Measurements from ENCODE around the gene PRKD1. TPM values are rescaled to one million over a fixed set of nuclear protein-coding genes. Genes with fewer than 3 reads are reported as not detected.

The PRKD1 gene
- total RNA-seq, 6 experiments from 2014 or later = 0.74 to 6.2 (median 2.2) TPM

DNA sequence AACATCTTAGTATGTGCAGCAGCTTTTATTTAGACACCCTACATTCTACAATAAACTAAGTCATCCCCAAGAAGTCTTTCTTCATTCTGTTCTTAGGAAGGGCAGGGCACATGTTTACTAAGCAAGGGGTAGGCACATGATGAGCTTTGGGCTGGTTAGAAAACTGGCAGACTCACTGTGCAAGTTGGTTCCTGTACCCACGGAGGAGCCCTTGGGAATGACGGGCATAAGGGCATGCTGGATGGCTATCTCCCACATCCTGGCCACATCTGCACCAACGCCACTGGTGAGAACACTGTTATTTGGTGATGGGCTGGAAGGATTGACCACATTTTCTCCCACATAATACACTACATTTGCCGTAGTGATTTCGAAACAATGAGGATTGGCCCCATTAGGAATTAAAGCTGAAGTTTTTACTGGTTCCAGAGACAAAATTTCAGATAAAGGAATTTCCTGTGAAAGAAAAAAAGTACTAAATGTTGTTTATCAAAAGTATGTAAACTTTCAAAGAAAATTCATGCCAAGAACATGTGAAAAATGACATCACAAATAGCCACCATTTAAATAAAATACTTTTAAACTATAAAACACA, 297.0 kb downstream of the PRKD1 start:
- H3K27me3 ChIP-seq = no peaks in the 10 kb centered on the region
- H3K4me1 ChIP-seq = no peaks in the 10 kb centered on the region
- no peak for DNase-seq
- no peaks in the 10 kb centered on the region for H3K36me3 ChIP-seq
- TF ChIP-seq POLR2A (IDR thresholded peaks at IDR 0.05) = no peak
- H3K9me3 ChIP-seq = no peaks in the 10 kb centered on the region
- no peak overlapping the region for H3K4me3 ChIP-seq
- no peak overlapping the region for H3K27ac ChIP-seq
- ATAC-seq = no peak
- 65% methylated on average over 5 of the region's 5 CpGs for WGBS (ENCODE audit: insufficient coverage, low coverage, low lambda C conversion rate, missing lambda C conversion rate)
- intact Hi-C loops (cut with DNase I) = no loop called here

DNA sequence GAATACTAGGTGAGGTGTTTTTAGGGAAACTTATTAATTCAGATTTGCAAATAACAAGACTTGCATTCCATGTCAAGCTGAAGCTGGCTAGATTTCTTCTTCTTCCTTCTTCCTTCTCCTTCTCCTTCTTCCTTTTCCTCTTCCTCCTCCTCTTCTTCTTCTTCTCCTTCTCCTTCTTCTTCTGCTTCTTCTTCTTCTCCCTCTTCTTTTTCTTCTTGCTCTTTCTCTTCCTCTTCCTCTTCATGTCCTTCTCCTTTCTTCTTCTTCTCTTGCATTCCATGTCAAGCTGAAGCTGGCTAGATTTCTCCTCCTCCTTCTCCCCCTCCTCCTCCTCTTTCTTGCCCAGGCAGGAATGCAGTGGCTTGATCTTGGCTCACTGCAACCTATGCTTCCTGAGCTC, 297.8 kb downstream of the PRKD1 start:
- H3K27me3 ChIP-seq = no peaks in the 10 kb centered on the region
- H3K36me3 ChIP-seq = no peaks in the 10 kb centered on the region
- no peak for DNase-seq
- H3K4me3 ChIP-seq = no peak overlapping the region
- ATAC-seq = no peak
- no peaks in the 10 kb centered on the region for H3K4me1 ChIP-seq
- no peak overlapping the region for H3K27ac ChIP-seq
- H3K9me3 ChIP-seq = no peaks in the 10 kb centered on the region
- intact Hi-C loops (cut with DNase I) = no loop called here
- TF ChIP-seq, protein P1, sequence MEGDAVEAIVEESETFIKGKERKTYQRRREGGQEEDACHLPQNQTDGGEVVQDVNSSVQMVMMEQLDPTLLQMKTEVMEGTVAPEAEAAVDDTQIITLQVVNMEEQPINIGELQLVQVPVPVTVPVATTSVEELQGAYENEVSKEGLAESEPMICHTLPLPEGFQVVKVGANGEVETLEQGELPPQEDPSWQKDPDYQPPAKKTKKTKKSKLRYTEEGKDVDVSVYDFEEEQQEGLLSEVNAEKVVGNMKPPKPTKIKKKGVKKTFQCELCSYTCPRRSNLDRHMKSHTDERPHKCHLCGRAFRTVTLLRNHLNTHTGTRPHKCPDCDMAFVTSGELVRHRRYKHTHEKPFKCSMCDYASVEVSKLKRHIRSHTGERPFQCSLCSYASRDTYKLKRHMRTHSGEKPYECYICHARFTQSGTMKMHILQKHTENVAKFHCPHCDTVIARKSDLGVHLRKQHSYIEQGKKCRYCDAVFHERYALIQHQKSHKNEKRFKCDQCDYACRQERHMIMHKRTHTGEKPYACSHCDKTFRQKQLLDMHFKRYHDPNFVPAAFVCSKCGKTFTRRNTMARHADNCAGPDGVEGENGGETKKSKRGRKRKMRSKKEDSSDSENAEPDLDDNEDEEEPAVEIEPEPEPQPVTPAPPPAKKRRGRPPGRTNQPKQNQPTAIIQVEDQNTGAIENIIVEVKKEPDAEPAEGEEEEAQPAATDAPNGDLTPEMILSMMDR (IDR thresholded peaks at IDR 0.05) = no peak

DNA sequence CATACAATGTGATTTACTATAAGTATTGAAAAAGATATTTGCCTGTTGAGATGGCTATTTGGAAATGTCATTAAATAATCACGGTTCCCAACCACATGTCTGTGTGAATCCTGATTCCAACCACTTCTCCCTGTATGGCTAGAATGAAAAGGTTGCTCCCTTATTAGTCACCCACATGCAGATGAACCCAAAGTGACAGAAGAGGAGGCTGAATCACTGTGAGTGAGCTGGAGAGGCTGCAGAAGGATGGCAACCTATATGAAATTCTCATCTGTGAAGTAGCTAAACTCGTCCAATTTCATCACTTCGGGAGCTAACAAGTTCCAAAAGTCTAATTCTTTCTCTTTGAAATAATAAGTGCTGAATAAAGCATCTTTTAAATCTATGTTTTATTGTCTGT, 300.5 kb downstream of the PRKD1 start:
- Histone ChIP-seq H3K36me3 (no peaks in the 10 kb centered on the region), H3K27me3 (no peaks in the 10 kb centered on the region), H3K27ac (no peak overlapping the region), H3K4me3 (no peak overlapping the region), H3K9me3 (no peaks in the 10 kb centered on the region), H3K4me1 (no peaks in the 10 kb centered on the region)
- ATAC-seq = no peak
- intact Hi-C loops (cut with DNase I) = no loop called here
- DNase-seq = no peak
- TF ChIP-seq POLR2A (IDR thresholded peaks at IDR 0.05) = no peak
- TF ChIP-seq, protein P1 (IDR thresholded peaks at IDR 0.05) = no peak
- WGBS (ENCODE audit: insufficient coverage, low coverage, low lambda C conversion rate, missing lambda C conversion rate) = 51% methylated on average over 3 of the region's 3 CpGs

DNA sequence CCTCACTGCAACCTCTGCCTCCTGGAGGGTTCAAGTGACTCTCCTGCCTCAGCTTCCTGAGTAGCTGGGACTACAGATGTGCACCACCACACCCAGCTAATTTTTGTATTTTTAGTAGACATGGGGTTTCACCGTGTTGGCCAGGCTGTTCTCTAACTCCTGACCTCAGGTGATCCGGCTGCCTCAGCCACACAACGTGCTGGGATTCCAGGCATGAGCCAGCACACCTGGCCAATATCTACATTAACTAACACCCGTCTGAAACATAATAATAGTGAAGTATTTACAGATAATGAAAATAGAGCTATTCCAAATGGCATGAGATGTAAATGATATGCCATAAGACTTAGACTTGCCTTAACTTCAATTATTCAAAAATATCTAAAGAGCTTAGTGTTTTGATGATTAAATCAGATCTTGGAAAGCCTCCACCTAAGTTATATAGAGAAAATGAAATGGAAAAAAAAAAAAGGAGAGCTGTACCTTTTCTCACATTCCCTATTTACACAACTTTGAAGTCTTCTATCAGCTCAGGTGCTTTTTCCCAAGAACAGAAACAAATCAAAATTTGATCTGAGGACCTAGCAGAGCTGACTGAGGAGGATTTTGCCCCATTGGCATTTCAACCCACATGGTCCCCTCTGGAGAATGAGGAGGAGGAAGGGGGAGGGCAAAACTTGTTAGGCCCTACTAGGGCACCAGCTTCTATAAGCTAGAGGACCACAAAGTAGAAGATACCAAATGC, 309.2 kb downstream of the PRKD1 start:
- DNase-seq = no peak
- whole genome bisulfite sequencing (ENCODE audit: insufficient coverage, low coverage, low lambda C conversion rate, missing lambda C conversion rate) = 75% methylated on average over 4 of the region's 4 CpGs
- Histone ChIP-seq H3K4me1 (no peaks in the 10 kb centered on the region), H3K27ac (no peak overlapping the region), H3K9me3 (no peaks in the 10 kb centered on the region), H3K27me3 (no peaks in the 10 kb centered on the region), H3K36me3 (no peaks in the 10 kb centered on the region), H3K4me3 (no peak overlapping the region)
- intact Hi-C loops (cut with DNase I) = no loop called here
- TF ChIP-seq, protein P1 (IDR thresholded peaks at IDR 0.05) = no peak
- TF ChIP-seq POLR2A (IDR thresholded peaks at IDR 0.05) = no peak
- ATAC-seq = no peak

DNA sequence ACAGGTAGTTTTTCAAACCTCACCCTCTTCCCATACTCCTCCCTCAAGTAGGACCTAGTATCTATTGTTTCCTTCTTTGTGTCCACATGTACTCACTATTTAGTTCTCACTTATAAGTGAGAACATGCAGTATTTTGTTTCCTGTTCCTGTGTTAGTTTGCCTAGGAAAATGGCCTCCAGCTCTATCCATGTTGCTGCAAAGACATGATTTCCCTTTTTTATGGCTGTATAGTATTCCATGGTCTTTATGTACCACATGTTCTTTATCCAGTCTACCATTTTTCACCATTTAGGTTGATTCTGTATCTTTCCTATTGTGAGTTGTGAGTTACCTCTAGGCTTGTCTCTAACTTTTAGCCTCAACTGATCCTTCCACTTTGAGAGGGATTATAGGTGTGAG, 310.7 kb downstream of the PRKD1 start:
- ATAC-seq = no peak
- Histone ChIP-seq H3K4me1 (no peaks in the 10 kb centered on the region), H3K36me3 (no peaks in the 10 kb centered on the region), H3K4me3 (no peak overlapping the region), H3K9me3 (no peaks in the 10 kb centered on the region), H3K27ac (no peak overlapping the region), H3K27me3 (no peaks in the 10 kb centered on the region)
- TF ChIP-seq, protein P1 (IDR thresholded peaks at IDR 0.05) = no peak
- no peak for TF ChIP-seq POLR2A (IDR thresholded peaks at IDR 0.05)
- DNase-seq = no peak
- intact Hi-C loops (cut with DNase I) = no loop called here

Data from right lobe of liver (tissue), 6 donors.